Lower leg skin (tissue), 3 donors: ENCODE results near the gene ORC3.

Source experiments
- POLR2A ChIP-seq, 2 donors: fragments of 450-650 bp; IDR thresholded peaks; one replicate each; pipeline ENCODE4 v1.6.1; 2016 to 2017; ENCODE audit warnings: antibody characterized with exemption in 2 of 2, mild to moderate bottlenecking in 1 of 2, moderate library complexity in 1 of 2
- TF ChIP-seq, protein P1 (sequence below), 3 donors: fragments of 450-650 bp; IDR thresholded peaks; one replicate each; pipeline ENCODE4 v1.5.1; 2016; ENCODE audit warnings: antibody characterized with exemption in 3 of 3, mild to moderate bottlenecking in 3 of 3, moderate library complexity in 2 of 3

DNA sequence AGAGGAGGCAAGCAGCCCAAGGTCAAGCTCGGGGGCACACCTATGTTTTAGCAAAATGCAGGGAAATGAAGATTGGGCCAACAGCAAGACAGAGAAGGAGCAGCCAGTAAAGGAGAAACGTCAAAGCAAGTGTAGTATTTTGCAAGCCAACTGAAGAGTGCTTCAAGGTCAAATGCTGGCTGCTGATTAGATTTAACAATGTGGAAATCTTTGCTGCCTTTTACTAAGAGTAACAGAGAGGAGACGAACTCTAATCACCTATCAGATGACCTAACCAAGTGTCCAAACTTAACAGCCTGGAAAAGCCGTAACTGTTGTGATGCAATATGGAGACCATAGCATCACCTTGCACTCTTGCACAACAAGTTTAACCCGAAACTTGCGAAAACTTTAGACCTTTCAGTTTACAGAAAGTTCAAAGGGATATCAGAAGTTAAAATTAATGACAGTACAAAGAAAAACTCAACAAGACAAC, 81.7 kb downstream of the ORC3 start:
- TF ChIP-seq, protein P1, sequence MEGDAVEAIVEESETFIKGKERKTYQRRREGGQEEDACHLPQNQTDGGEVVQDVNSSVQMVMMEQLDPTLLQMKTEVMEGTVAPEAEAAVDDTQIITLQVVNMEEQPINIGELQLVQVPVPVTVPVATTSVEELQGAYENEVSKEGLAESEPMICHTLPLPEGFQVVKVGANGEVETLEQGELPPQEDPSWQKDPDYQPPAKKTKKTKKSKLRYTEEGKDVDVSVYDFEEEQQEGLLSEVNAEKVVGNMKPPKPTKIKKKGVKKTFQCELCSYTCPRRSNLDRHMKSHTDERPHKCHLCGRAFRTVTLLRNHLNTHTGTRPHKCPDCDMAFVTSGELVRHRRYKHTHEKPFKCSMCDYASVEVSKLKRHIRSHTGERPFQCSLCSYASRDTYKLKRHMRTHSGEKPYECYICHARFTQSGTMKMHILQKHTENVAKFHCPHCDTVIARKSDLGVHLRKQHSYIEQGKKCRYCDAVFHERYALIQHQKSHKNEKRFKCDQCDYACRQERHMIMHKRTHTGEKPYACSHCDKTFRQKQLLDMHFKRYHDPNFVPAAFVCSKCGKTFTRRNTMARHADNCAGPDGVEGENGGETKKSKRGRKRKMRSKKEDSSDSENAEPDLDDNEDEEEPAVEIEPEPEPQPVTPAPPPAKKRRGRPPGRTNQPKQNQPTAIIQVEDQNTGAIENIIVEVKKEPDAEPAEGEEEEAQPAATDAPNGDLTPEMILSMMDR (IDR thresholded peaks at IDR 0.05) = no peak
- TF ChIP-seq POLR2A (IDR thresholded peaks at IDR 0.05) = no peak
